RKO (cell line): ENCODE results near the gene EEF1A2.
A peak's percentile ranks its signal among the peaks of the same experiment; 100 is the strongest.
"Not testable (repeated sequence)": the region's sequence is repeated elsewhere in the genome, so short reads cannot be mapped to it uniquely, and the experiment has no call there.

ENCODE experiments used
- DNase-seq: peaks from one replicate; pipeline ENCODE4 v3.0.0-alpha.2; 2016; ENCODE audit warnings: low spot score

EEF1A2 gene

GRCh38 chr20:63520504-63520933 is 21.6 kb upstream of the EEF1A2 start, which contains the start of gene PPDPF:
Gene PPDPF, plus strand, starts transcription at chr20:63520765. Its CDS starts 544 bp downstream, at chr20:63521309.
- DNase-seq = peak; percentile 83

GRCh38 chr20:63519668-63520503 is 21.0 kb upstream of the EEF1A2 start:
- DNase-seq = peak; percentile 83

DNA sequence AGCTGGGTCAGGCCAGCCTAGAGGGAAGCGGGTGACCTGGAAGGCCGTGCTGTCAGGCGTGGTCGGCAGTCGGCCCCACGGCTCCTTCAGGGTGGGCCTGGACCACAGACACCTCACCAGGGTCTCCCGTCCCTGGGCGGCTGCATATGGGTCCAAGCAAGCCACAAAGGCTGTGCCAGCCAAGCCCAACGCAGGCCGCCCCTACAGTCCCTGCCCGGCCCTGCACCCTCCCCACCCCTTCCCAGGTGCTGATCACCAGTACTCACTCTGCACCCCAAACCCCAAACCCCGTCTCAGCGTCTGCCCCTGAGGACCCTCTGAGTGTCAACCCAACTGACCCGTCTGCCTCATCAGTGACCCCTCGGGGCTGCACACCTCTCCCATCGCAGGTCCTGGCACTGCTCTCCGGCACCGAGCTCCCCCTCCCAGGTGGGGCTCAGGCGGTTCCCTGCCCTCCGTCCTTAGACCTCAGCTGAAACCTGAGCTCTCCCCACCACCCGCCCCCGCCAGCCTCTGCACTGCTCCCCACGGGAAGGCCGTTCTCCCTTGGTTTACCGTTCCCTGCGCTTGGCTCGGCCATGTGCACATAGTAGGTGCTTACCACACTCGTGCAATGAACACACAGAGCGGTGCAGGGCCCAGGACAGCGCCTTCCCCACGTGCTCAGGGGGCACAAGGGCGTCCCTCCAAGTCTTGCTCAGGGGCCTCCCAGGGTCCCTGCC is 20.2 kb upstream of the EEF1A2 start:
- DNase-seq = no peak

DNA sequence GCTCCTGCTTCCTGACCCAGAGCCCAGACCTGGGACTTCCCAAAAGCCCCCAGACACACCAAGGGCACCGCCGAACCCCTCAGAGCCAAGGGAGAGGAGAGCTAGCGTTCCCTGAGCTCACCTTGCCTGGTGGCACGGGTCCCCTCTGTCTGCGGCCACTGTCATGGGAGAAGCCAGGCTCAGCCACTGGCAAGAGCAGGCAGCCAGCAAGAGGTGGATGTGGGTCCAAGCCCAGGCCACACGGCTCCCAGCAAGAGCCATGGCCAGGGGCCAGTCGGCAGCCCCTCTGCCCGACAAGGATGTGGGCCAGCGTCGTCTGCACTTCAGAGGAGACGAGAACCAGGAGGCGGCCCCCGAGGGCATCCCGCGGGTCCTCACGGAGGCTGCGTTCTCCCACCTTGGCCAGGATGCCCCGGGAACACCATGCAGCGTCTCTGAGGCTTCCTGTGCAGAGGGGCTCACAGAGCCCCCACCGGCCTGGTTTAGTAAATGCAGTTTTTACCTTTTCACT is 19.5 kb upstream of the EEF1A2 start:
- no peak for DNase-seq

GRCh38 chr20:63517376-63518309 is 18.8 kb upstream of the EEF1A2 start:
- DNase-seq = no peak

- DNase-seq = not testable (repeated sequence)
These were observed 15.6 kb upstream of the EEF1A2 start for GRCh38 chr20:63514520-63514919.

- DNase-seq = no peak
These were observed 14.3 kb upstream of the EEF1A2 start for GRCh38 chr20:63513207-63513606.

DNA sequence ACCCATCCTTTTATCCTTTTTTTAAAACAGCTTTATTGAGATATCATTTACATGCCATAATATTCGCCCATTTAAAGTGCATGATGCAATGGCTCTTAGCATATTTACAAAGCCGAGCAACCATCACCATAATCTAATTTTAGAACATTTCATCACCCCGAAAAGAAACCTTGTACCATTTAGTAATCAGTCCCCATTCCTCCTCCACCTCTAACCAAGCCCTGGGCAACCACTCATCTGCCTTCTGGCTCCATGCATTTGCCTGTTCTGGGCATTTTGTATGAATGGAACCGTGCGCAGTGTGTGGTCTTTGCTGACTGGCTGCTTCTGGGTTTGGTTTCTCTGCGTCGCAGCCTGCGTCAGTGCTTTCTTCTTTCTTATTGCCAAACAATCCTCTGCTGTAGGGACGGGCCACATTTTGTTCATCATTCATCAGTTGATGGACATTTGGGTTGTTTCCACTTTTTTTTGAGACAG is 10.2 kb upstream of the EEF1A2 start:
- no peak for DNase-seq

GRCh38 chr20:63508072-63508768 is 9.3 kb upstream of the EEF1A2 start:
- no peak for DNase-seq

DNA sequence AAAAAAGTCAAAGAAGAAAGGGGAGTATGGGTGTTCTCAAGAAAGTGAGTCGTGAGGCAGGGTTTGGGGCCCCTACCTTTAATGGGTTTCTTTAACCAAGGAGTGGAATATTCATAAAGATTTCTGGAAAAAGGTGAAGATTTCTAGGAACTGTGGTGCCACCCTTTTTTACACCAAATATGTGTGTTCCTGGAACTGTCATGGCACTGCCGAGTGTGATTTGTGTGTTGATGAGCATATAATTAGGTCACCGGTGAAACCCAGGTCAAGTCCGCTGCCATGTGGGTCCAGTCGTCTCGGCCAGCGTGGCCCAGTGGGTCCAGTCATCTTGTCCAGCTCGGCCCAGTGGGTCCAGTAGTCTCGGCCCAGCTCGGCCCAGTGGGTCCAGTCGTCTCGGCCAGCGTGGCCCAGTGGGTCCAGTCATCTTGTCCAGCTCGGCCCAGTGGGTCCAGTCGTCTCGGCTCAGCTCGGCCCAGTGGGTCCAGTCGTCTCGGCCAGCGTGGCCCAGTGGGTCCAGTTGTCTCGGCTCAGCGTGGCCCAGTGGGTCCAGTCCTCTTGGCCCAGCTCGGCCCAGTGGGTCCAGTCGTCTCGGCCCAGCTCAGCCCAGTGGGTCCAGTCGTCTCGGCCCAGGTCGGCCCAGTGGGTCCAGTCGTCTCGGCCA is 8.3 kb upstream of the EEF1A2 start:
- DNase-seq = no peak

- DNase-seq = no peak
These were observed 6.8 kb upstream of the EEF1A2 start for GRCh38 chr20:63505723-63506122.

- no peak for DNase-seq
These were observed 6.4 kb upstream of the EEF1A2 start for GRCh38 chr20:63505281-63505680.

- DNase-seq = no peak
These were observed 5.8 kb upstream of the EEF1A2 start for GRCh38 chr20:63504642-63505041.

- DNase-seq = no peak
These were observed 4.6 kb upstream of the EEF1A2 start for GRCh38 chr20:63503524-63503923.

- DNase-seq = no peak
These were observed 3.8 kb upstream of the EEF1A2 start for GRCh38 chr20:63502671-63503172.

- DNase-seq = no peak
These were observed 3.2 kb upstream of the EEF1A2 start for GRCh38 chr20:63501818-63502670.

- peak; percentile 48 for DNase-seq
These were observed 2.3 kb upstream of the EEF1A2 start for GRCh38 chr20:63500902-63501817.
